GM18499 (cell line): Measurements from ENCODE around the gene TAS2R38.
"Not testable (repeated sequence)": the region's sequence is repeated elsewhere in the genome, so short reads cannot be mapped to it uniquely, and the experiment has no call there.

Experiments used
- ATAC-seq: cut with Tn5 transposase; IDR thresholded peaks from one replicate; pipeline ENCODE4 v1.9.1; 2021; ENCODE audit warnings: moderate number of reproducible peaks; ENCODE audit not compliant: insufficient read depth, unreplicated experiment

Gene TAS2R38

DNA sequence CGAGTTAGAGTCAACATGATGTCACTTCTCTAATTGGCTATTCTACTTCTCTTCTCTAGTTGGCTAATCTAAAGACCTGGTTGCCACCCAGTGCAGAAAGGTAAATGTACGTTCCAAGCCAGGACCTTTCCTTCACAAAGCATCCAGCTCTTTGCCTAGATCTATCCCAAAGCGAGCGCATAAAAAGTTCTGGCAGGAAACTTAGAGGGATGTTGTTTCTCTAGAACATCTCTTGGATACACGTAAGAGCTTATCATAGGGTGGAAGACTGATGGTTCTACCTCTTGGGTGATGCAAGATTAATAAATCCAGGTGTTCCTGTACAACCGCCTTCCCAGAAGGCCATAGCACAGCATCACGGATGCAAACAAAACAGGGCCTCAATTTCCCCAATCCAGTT lies at the start of gene TAS2R38:
Gene TAS2R38, minus strand, starts transcription at position 101 of the 400 bp plus-strand sequence. Its CDS starts 84 bp downstream, at position 17.
- ATAC-seq, result no peak

DNA sequence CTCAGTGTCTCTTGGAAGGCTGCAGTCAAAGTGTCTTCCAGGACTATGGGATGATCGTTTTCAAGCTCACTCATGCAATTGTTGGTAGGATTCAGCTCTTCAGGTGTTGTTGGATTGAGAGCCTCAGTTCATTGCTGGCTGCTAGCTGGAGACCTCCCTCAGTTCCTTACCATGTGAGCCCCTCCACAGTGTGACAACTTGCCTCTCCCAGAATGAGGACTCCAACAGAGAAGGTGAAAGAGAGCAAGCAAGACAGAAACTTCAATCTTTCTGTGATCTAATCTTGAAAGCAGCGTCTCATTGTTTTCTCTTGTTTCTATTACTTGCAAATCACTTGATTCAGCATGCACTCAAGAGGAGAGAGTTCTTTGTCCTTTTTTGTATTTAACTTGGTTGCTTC lies 44.6 kb upstream of the TAS2R38 start:
- ATAC-seq, result no peak

DNA sequence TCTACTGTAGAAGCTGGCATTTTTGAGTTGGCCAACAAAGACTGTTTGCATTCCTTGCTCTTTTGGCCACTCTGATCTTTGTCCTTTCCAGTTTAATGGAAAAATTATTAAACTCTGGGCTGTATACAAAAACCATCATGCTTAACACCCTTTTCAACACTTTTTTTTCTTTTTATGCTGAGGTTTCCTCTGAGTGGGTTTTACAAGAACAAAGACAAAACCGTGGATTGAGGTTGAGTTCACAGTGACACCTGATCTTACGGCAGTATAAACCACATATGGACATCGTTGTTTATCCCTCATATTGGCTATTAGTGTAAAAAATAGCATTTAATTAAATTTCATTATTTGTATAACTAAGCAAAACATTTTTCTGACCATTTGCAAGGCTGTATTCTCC lies 43.9 kb upstream of the TAS2R38 start:
- no peak for ATAC-seq

DNA sequence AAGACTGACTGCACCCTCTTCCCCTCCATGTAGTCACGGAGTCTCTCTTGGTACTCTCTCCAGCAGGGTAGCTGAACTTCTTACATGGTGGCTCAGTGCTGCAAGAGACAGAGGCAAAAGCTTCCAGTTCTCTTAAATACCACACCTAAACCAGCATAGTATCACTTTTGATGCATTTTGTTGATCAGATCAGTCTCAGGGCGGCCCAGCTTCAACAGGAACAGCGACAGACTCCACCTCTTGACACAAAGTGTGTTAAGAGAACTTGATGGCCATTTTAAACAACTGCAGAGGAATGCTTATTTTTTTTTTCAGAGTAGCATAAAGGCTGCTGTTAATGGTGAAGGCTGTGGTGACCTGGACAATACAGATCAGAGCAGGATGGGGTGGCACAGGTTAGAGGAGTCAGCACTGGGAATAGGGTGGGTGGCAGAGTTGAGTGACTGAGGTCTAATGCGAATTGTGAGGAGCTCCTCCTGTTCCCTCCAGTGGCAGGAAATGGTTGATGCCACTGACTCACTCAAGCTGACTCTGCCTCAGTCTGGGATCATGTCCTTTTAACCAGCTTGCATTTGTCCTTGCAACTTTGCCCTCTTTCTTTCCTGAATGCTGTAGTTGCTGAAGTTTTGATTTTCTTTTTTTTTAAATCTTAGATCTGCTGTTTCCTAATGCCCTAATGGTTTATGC lies 39.4 kb upstream of the TAS2R38 start:
- no peak for ATAC-seq

DNA sequence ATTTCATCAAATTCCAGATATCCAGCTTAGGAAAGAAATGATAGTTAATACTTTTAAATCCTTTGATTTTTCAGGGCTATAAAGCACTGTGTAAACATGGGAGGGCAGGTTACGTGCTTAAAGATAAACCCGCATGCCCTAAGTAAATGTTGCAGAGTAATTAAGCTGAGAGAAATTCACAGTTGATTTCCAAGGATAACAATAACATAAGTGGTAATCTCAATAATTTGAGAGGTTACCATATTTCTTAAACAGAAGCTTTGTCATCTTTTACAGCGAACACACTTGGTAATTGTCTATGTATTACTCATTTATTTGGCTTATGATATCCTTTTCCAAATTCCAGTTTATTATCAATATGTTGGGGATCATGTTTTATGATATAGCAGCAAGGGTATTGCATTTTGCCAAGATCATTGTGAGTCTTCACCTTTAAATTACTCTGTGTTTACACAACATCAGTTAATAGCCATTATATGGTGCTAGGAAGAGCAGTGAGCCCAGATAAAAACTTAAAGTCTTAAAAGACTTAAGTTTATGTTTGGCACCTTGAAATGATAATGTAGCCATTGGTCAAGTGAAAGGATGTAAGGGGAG lies 37.5 kb upstream of the TAS2R38 start:
- ATAC-seq, result no peak

DNA sequence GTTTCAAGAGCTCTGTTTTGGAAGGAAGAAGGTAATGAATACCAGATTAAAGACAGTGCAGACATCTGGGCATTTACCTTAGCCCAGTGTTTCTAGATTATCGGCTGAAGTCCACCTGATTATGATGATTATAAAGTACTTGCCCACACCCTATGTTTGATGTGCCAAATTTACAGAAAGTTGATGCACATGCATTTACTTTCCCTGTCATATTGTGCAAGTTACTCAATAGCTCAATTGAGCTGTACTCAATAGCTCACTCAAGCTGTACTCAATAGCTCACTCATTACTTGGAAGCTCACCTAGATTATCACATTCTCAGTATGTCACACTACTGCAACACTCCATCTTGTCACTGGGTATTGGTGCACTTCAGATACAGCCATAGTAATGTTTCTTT lies 35.6 kb upstream of the TAS2R38 start:
- ATAC-seq, result no peak

DNA sequence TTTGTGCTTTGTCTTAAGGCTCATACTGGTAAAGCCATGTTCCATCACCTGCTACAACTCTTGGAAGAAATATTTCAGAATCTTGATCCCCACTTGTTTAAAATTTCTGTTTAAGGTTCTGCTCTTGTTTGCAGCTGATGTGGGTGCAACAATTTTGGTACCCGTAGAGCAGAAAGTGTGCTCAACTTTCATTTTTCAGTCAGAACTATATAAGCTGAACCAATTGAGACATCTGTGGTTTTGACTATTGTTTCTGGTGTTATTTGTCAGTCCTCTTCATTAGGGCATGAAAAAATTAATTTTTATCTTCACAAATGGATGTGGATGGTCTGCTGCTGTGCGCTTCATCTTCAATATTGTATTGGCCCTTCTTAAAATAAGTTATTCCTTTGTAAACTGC lies 33.0 kb upstream of the TAS2R38 start:
- ATAC-seq, result no peak

DNA sequence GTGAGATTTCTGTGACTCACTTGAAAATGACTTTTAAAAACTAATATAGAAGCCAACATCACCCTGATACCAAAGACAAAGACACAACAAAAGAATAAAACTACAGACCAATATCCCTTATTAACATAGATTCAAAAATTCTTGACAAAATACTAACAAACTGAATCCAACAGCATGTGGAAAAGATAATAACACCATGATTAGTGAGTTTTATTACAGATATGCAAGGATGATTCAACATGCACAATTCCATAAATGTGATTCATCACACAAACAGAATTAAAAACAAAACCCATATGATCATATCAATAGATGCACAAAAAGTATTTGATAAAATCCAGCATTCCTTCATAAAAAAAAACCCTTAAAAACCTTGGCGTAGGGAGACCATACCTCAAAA lies 28.6 kb upstream of the TAS2R38 start:
- no peak for ATAC-seq

DNA sequence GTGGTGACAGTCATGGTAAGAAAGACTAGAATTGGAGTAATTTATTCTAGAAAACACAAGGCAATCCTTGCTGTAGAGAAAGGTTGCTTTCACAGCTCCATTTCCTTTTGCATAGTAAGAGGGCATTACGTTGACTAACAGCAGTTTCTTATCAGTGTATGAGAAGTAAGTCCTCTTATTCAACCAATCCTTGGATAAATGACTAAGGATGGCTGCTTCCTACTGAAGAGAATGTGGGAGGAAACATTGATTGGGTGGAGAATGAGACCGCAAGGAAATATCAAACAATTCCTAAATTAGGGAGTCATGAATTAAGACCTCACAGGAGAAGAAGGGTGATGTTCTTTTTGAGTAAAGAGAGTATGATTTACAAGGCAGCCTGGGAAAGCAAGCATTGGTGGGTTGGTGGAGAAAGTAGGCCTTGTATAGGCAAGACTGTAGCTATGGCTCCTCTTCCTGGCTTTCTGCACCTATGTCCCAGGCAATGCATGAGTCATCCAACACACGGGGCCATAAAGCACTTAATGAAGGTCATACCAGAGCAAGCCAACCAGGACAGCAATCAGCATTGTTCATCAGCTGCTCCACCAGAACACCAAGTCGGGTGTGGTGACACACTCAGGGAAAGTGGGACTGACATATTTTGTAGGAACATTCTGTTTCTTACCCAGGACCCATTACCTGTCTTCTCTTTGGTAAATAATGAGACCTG lies 27.7 kb upstream of the TAS2R38 start:
- ATAC-seq, result no peak

DNA sequence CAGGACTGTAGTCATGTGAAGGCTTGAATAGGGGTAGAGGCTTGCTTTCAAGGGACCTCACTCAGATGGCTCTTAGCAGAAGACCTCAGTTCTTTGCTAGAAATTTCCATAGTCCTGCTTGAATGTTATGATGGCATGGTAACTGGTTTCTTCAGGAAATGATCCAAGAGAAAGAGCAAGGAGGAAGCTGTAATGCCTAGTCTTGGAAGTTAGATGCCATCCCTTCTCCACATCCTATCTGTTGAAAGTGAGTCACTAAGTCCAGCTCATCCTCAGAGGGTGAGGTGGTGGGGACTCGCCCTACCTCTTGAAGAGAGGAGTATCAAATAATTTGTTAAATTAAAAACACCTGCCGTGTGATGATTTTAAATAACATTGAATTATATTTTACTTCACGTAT lies 26.7 kb upstream of the TAS2R38 start:
- no peak for ATAC-seq

DNA sequence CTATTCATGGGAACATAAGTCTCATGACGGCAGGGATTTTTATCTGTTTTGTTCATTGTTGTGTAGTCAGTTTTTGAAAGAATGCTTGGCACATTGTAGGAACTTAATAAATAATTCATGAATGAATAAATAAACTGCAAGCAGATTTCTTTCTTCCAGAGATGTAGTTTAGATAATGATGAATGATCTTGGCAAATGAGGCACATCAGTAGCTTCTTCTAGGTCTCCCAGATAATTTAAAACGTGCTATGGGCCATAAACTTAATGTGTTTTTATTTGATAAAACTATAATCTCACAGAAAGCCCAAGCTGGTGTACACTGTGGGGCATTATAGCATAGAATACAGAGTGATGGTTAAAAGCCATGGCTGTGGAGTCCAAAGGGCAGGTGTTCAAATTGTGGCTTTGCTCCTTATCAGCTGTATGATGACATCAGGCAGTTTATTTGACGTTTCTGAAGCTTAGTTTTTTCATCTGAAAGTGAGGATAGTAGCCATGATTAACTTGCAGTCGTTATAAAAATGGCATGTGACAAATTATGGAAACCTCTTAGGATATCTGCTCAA lies 25.6 kb upstream of the TAS2R38 start:
- no peak for ATAC-seq

DNA sequence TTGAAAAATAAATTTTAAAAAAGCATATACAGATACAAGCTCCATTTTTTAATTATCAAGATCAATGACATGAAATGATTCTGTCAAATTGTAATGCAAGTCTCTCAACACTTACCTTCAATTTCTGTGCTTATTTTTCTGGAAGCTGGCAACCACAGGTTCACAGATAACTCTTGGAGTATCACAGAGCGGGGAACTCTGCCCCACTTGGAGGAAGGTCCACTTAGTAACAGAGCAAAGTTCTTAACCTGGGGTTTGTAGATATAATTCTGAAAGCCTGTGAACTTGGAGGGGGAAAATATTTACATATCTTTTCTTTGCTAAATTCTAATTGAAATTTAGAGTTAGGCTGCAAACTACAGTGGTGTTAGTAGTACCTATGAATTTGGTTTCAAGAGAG lies 19.8 kb upstream of the TAS2R38 start:
- ATAC-seq, result no peak

DNA sequence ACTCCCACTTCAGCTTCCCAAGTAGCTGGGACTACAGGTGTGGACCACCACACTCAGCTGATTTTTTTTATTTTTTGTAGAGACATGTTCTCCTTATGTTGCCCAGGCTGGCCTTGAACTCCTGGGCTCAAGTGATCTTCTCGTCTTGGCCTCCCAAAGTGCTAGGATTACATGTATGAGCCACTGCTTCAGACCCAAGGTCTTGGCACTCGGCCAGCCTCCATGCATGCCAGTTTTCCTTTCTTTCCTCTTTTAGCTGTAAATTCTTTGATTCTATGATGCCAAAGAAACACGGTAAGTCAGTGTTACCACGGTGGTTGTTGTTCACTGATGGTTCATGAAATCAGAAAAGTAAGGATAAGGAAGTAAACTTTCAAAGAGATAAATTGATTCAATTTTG lies 19.1 kb upstream of the TAS2R38 start:
- no peak for ATAC-seq

DNA sequence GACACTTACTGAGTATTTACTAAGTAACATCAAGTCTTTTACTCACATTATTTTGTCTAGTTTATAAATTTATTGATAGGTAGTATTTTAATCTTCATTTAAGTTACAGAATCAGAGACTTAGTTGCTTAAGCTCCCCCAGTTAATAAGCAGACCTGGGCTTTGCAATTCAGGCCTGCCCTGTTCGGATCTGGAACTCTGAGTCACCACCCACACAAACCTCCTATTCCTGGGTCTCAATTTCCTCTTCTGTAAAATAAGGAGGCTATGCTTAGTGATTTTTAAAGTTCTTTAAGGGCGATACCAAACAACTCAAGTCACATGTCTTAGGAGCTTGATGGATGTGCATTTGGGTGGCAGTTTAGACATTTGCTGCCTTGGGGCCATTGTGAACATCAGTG lies 18.6 kb upstream of the TAS2R38 start:
- ATAC-seq, result no peak

DNA sequence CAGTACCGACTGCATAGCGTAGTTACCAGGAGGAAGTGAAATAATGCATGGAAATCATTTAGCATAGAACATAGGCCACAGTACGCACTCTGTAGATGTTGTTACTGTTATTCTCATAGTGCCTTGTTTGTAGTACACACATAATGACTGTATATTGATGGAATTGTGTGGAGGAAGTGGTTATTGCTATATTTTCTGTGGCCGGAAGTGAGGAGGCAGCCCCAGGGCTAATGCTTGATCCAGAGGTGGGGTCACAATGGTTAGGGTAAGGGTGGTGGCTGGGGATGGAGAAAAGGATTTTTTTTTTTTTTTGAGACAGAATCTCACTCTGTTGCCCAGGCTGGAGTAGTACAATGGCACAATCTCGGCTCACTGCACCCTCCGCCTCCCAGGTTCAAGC lies 17.6 kb upstream of the TAS2R38 start:
- ATAC-seq, result no peak

DNA sequence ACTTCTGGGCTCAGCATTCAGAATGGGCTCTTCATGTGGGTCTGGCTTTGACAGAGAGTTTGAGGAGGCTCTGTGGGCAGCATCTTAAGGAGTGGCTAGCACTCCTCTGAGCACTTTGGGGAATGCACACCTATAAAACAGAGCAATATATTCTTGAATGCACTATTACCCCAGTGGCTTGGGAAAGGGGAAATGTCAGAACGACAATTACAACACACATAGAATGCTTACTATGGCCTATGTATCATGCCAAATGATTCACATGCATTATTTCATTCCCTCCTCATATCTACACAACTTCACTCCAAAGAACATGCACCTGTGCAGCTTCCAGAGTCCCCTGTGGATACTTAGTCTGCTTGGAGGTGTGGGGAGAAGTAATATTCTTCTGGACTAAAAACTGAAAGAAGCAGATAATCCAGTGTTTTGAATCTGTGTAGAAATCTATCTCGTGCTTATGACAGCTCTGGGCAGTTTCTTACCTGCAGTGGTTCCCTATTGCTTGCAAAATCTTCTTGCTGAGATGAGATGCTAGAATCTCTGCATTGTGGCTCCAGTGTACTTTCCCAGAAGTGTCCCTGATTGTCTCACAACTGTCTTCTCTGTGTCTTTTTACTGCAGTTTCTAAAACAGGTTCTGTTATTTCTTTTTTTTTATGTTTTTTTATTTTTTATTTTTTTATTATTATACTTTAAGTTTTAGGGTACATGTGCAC lies 16.6 kb upstream of the TAS2R38 start:
- no peak for ATAC-seq

DNA sequence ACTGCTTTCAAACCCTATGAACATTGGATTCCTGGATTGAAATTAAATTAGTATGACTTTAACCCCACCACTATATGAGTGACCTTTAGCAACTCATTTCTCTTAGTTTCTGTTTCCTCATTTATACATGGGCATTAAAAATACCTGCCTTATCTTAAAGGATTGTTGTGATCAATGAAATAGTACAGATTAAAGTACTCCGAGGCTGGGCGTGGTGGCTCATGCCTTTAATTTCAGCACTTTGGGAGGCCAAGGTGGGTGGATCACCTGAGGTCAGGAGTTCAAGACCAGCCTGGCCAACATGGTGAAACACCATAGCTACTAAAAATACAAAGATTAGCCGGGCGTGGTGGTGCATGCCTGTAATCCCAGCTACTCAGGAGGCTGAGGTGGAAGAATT lies 14.2 kb upstream of the TAS2R38 start:
- ATAC-seq, result not testable (repeated sequence)

DNA sequence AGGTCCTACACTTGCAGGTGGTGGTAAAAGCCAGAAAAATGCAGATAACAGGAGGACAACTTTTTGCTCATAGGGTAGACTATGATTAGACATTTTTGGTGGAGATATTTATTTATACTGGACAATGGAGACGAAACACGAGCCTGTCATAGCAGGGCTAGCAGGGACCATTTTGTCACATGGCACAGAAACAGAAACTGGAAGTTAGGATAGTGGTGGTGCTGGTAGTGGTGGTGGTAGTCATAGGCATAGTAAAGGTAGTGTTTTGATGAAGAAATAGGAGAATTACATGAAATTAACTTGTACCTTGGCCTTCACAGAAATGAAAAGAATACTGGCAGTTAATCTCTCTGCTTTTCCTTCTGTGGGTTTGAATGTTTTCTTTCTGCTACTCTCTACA lies 13.3 kb upstream of the TAS2R38 start:
- no peak for ATAC-seq

DNA sequence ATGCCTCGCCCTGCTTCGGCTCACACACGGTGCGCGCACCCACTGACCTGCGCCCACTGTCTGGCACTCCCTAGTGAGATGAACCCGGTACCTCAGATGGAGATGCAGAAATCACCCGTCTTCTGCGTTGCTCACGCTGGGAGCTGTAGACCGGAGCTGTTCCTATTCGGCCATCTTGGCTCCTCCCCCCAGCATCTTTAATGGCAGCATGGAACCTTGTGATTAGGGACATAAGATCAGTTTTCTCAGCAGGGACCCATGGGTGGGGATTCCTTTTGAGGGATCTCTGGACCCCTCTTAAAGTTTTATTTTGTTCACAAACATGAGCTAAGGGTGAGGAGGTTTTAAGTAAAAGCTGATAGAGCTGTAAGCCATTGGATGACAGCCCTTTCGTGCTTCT lies 12.4 kb upstream of the TAS2R38 start:
- ATAC-seq, result not testable (repeated sequence)

DNA sequence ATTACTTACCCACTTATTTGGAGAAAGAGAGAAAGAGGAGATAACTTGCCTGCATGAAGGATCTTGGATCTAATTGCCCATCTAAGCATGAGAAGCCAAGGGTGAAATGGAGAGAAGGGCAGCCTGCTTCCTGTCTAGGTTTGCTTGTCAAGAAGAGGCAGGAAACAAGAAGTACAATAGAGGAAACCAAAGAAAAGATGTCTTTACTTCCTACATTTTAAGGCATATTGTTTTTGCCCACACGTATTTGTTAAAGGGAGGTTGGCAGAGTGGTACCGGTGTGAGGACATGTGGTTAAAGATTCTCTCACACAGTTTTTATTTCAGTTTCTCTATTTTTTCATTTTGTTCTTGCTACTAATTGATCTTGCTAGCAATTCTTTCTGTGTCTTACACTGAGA lies 6.0 kb upstream of the TAS2R38 start:
- ATAC-seq, result no peak

DNA sequence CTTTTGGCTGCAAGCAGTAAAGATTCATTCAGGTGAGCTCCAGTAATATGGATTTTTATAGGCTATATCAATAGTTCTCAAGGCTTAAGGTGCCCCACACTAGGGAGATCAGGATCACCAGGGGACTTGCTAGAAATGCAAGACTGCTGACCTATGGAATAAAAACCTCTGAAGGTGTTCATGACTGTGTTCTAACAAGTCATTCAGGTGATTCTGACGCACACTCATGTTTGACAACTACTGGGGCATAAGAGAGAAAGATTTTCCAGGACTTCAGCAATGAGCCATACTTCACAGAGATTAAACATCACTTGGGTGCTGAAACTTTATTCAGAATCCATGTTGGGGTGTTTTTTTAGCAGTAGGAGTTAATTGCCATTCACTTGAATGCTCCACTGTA lies 4.8 kb upstream of the TAS2R38 start:
- ATAC-seq, result no peak
